Ovary (tissue), 3 donors: ENCODE results near the gene NFIA.

Experiments used
- CTCF ChIP-seq, 3 donors: fragments of 450-650 bp in 2 of 3; fragments of 200-600 bp in 1 of 3; IDR thresholded peaks; one replicate each; pipeline versions ENCODE4 v1.5.1 to v1.8.0; 2016 to 2022; ENCODE audit warnings: antibody characterized with exemption in 3 of 3, mild to moderate bottlenecking in 1 of 3
- EP300 ChIP-seq: sonication (generic); formaldehyde crosslinking; IDR thresholded peaks from one replicate; pipeline ENCODE4 v1.6.1; 2017; ENCODE audit warnings: antibody characterized with exemption
- POLR2A ChIP-seq: fragments of 450-650 bp; IDR thresholded peaks from one replicate; pipeline ENCODE4 v1.6.1; 2017; ENCODE audit warnings: antibody characterized with exemption, mild to moderate bottlenecking, moderate library complexity
- donor health status: DM: no; HTN: no; CAD: no.

GRCh38 chr1:61428146-61428545 lies 345.8 kb downstream of the NFIA start:
- TF ChIP-seq CTCF (IDR thresholded peaks at IDR 0.05) (no peak), EP300 (no peak), POLR2A (no peak)
